ENCODE data around the gene HCN2.

Gene HCN2

DNA sequence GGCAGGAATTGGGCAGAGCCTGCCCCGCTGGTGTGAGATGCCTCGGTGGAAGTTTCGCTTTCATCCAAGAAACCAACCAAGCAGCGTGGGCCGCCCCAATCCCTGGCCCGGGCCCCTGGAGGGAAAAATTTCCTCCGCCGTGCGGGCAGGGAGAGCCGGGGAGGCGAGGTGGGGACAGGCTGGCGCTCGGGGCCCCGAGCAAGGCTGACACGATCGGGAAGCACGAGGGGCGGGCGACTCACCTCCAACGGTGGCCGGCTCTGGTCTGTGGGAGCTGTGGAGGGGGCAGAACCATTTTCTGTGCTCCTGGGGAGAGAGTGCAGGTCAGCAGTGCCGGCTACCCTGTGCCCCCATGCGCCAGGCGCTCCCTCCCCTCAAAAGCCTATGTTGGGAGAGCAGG is 62.3 kb downstream of the HCN2 start:
- H3K9me3 ChIP-seq (ENCODE audit: insufficient read depth, low read length), result no peaks in the 10 kb centered on the region
- TF ChIP-seq, protein P1, sequence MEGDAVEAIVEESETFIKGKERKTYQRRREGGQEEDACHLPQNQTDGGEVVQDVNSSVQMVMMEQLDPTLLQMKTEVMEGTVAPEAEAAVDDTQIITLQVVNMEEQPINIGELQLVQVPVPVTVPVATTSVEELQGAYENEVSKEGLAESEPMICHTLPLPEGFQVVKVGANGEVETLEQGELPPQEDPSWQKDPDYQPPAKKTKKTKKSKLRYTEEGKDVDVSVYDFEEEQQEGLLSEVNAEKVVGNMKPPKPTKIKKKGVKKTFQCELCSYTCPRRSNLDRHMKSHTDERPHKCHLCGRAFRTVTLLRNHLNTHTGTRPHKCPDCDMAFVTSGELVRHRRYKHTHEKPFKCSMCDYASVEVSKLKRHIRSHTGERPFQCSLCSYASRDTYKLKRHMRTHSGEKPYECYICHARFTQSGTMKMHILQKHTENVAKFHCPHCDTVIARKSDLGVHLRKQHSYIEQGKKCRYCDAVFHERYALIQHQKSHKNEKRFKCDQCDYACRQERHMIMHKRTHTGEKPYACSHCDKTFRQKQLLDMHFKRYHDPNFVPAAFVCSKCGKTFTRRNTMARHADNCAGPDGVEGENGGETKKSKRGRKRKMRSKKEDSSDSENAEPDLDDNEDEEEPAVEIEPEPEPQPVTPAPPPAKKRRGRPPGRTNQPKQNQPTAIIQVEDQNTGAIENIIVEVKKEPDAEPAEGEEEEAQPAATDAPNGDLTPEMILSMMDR (IDR thresholded peaks at IDR 0.05; ENCODE audit: insufficient read depth, low read length, poor library complexity, severe bottlenecking), result no peak
- no peak for TF ChIP-seq EZH2phosphoT487 (conservative IDR thresholded peaks at IDR 0.05; ENCODE audit: low read length)
- H3K27ac ChIP-seq (ENCODE audit: low read depth, low read length), result no peak overlapping the region
- H3K9ac ChIP-seq (ENCODE audit: low read length), result no peak overlapping the region
- H3K4me3 ChIP-seq (ENCODE audit: insufficient read depth, low read length, poor library complexity, severe bottlenecking), result no peak overlapping the region
- no peak overlapping the region for H2AFZ ChIP-seq (ENCODE audit: low read depth, low read length, severe bottlenecking)
- H3K9me2 ChIP-seq (replicated peaks; ENCODE audit: insufficient read depth, low read length), result no peaks in the 10 kb centered on the region
- no peak overlapping the region for H3K4me2 ChIP-seq (ENCODE audit: low read depth, low read length, poor library complexity, severe bottlenecking)
- H3F3A ChIP-seq (ENCODE audit: insufficient read depth), result no peaks in the 10 kb centered on the region
- no peaks in the 10 kb centered on the region for H3K27me3 ChIP-seq (ENCODE audit: low read length)
- H4K20me1 ChIP-seq (ENCODE audit: low read depth, low read length), result peaks cover 18% of the 10 kb centered on the region
- H3K36me3 ChIP-seq (ENCODE audit: low read length), result no peaks in the 10 kb centered on the region
- peaks cover 48% of the 10 kb centered on the region for H3K79me2 ChIP-seq (ENCODE audit: insufficient read depth, low read length)

DNA sequence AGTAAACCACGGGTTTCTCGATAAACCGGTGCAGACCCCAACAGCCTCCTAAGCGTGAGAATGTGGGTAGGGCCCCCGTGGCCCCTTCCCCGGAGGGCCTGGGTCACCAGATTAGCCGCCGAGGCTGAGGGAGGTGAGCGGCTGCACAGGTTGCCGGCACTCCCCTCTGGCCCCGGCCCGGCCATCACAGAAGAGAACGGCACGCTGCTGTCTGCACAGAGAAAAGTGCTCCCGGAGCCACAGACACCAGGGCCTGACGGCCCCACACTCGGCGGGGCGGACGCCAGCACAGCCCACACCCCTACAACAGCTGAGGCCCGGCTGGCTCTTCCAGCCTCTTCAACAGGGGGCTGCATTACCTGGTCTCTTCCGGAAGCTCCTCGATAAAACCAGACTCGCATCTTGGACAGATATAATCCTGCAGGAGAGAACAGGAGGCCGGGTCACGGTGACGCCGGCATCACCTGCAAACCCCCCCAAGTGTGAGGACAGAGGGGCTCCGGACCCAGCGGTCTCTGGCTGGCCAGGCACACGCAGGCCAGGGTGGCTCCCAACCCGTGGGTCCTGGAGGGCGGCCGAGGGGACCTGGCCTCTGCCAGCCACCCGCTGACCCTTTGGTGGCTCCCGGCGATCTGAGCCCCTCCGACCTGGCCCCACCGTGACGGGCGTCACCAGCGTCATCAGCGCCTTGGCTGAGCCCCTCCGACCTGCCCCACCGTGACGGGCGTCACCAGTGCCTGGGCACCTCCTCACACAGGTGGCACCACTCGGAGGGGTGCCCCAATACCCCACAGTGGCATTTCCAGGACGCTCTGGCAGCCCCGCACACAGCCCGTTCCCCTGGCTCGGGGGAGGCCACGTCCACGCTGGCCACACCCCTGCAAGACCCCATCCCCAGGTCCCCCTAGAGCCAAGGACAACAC is 63.0 kb downstream of the HCN2 start:
- H3K36me3 ChIP-seq (ENCODE audit: low read length), result no peaks in the 10 kb centered on the region
- H3K9me2 ChIP-seq (replicated peaks; ENCODE audit: insufficient read depth, low read length), result no peaks in the 10 kb centered on the region
- H3K9ac ChIP-seq (ENCODE audit: low read length), result no peak overlapping the region
- TF ChIP-seq, protein P1 (IDR thresholded peaks at IDR 0.05; ENCODE audit: insufficient read depth, low read length, poor library complexity, severe bottlenecking), result no peak
- TF ChIP-seq EZH2phosphoT487 (conservative IDR thresholded peaks at IDR 0.05; ENCODE audit: low read length), result no peak
- no peak overlapping the region for H2AFZ ChIP-seq (ENCODE audit: low read depth, low read length, severe bottlenecking)
- H3F3A ChIP-seq (ENCODE audit: insufficient read depth), result no peaks in the 10 kb centered on the region
- H4K20me1 ChIP-seq (ENCODE audit: low read depth, low read length), result peaks cover 18% of the 10 kb centered on the region
- no peak overlapping the region for H3K4me3 ChIP-seq (ENCODE audit: insufficient read depth, low read length, poor library complexity, severe bottlenecking)
- no peak overlapping the region for H3K27ac ChIP-seq (ENCODE audit: low read depth, low read length)
- no peaks in the 10 kb centered on the region for H3K27me3 ChIP-seq (ENCODE audit: low read length)
- H3K9me3 ChIP-seq (ENCODE audit: insufficient read depth, low read length), result no peaks in the 10 kb centered on the region
- H3K79me2 ChIP-seq (ENCODE audit: insufficient read depth, low read length), result peaks cover 55% of the 10 kb centered on the region
- H3K4me2 ChIP-seq (ENCODE audit: low read depth, low read length, poor library complexity, severe bottlenecking), result no peak overlapping the region

- H3K36me3 ChIP-seq (ENCODE audit: low read length), result no peaks in the 10 kb centered on the region
- H3K27ac ChIP-seq (ENCODE audit: low read depth, low read length), result no peak overlapping the region
- peaks cover 18% of the 10 kb centered on the region for H4K20me1 ChIP-seq (ENCODE audit: low read depth, low read length)
Measured at GRCh38 chr19:653425-653824, 63.7 kb downstream of the HCN2 start.

More at GRCh38 chr19:653425-653824, 63.7 kb downstream of the HCN2 start:
- Histone ChIP-seq H3K9me3 (ENCODE audit: insufficient read depth, low read length) (no peaks in the 10 kb centered on the region), H3K27me3 (ENCODE audit: low read length) (no peaks in the 10 kb centered on the region), H3F3A (ENCODE audit: insufficient read depth) (no peaks in the 10 kb centered on the region), H2AFZ (ENCODE audit: low read depth, low read length, severe bottlenecking) (no peak overlapping the region), H3K4me2 (ENCODE audit: low read depth, low read length, poor library complexity, severe bottlenecking) (no peak overlapping the region), H3K9me2 (replicated peaks; ENCODE audit: insufficient read depth, low read length) (no peaks in the 10 kb centered on the region), H3K4me3 (ENCODE audit: insufficient read depth, low read length, poor library complexity, severe bottlenecking) (no peak overlapping the region), H3K9ac (ENCODE audit: low read length) (no peak overlapping the region), H3K79me2 (ENCODE audit: insufficient read depth, low read length) (peaks cover 62% of the 10 kb centered on the region)
- TF ChIP-seq, protein P1 (IDR thresholded peaks at IDR 0.05; ENCODE audit: insufficient read depth, low read length, poor library complexity, severe bottlenecking), result no peak
- no peak for TF ChIP-seq EZH2phosphoT487 (conservative IDR thresholded peaks at IDR 0.05; ENCODE audit: low read length)
